HL-60 (cell line): ENCODE results near the gene SPNS2.

Experiments used
- GABPA ChIP-seq: IDR thresholded peaks from 2 replicates; pipeline ENCODE4 v1.6.1; 2012; ENCODE audit warnings: low read depth
- TF ChIP-seq, protein P1 (sequence below): IDR thresholded peaks from 2 replicates; pipeline ENCODE4 v1.6.1; 2012; ENCODE audit warnings: low read depth; ENCODE audit not compliant: insufficient replicate concordance
- TF ChIP-seq, protein P2 (sequence below): IDR thresholded peaks from one replicate; pipeline ENCODE4 v1.5.1; 2011; ENCODE audit warnings: low read length, control low read depth, inconsistent platforms; ENCODE audit not compliant: insufficient read depth

DNA sequence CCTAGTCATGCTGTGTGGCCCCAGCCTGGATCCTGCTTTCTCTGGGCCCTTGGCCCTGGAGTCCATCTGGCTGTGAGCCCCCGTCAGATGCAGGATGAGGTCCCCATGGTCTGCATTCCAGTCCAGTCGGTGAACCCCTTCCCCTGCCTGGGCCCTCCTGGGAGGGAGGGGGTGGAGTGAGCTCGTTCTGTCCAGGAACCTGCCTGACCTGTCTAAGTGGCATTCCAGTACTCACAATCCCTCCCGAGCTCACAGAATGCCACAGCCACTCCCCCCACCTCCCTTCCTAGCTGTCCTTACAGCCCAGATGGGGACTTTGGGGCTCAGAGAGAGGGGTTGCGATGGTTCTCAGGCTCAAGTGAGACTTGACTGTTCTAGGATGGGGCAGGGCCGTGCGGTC is 15.5 kb downstream of the SPNS2 start:
- no peak for TF ChIP-seq GABPA
- TF ChIP-seq, protein P1, sequence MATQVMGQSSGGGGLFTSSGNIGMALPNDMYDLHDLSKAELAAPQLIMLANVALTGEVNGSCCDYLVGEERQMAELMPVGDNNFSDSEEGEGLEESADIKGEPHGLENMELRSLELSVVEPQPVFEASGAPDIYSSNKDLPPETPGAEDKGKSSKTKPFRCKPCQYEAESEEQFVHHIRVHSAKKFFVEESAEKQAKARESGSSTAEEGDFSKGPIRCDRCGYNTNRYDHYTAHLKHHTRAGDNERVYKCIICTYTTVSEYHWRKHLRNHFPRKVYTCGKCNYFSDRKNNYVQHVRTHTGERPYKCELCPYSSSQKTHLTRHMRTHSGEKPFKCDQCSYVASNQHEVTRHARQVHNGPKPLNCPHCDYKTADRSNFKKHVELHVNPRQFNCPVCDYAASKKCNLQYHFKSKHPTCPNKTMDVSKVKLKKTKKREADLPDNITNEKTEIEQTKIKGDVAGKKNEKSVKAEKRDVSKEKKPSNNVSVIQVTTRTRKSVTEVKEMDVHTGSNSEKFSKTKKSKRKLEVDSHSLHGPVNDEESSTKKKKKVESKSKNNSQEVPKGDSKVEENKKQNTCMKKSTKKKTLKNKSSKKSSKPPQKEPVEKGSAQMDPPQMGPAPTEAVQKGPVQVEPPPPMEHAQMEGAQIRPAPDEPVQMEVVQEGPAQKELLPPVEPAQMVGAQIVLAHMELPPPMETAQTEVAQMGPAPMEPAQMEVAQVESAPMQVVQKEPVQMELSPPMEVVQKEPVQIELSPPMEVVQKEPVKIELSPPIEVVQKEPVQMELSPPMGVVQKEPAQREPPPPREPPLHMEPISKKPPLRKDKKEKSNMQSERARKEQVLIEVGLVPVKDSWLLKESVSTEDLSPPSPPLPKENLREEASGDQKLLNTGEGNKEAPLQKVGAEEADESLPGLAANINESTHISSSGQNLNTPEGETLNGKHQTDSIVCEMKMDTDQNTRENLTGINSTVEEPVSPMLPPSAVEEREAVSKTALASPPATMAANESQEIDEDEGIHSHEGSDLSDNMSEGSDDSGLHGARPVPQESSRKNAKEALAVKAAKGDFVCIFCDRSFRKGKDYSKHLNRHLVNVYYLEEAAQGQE, result no peak
- TF ChIP-seq, protein P2, sequence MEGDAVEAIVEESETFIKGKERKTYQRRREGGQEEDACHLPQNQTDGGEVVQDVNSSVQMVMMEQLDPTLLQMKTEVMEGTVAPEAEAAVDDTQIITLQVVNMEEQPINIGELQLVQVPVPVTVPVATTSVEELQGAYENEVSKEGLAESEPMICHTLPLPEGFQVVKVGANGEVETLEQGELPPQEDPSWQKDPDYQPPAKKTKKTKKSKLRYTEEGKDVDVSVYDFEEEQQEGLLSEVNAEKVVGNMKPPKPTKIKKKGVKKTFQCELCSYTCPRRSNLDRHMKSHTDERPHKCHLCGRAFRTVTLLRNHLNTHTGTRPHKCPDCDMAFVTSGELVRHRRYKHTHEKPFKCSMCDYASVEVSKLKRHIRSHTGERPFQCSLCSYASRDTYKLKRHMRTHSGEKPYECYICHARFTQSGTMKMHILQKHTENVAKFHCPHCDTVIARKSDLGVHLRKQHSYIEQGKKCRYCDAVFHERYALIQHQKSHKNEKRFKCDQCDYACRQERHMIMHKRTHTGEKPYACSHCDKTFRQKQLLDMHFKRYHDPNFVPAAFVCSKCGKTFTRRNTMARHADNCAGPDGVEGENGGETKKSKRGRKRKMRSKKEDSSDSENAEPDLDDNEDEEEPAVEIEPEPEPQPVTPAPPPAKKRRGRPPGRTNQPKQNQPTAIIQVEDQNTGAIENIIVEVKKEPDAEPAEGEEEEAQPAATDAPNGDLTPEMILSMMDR, result no peak
